GM21526 (cell line): ENCODE data around the gene USH1C.

ENCODE experiments used
- ATAC-seq: cut with Tn5 transposase; IDR thresholded peaks from one replicate; pipeline ENCODE4 v1.9.1; 2021; ENCODE audit warnings: moderate library complexity; ENCODE audit not compliant: unreplicated experiment, low FRiP score

The USH1C gene

GRCh38 chr11:17443926-17444690 lies 100.1 kb downstream of the USH1C start:
- no peak for ATAC-seq
